Renal cortex interstitium (tissue), 11 donors: Measurements from ENCODE around the gene TLK1. TPM values are rescaled to one million over a fixed set of nuclear protein-coding genes. Genes with fewer than 3 reads are reported as not detected.
"Not testable (repeated sequence)": the region's sequence is repeated elsewhere in the genome, so short reads cannot be mapped to it uniquely, and the experiment has no call there.

Experiments
- DNase-seq, 11 donors: peaks; one replicate each; pipeline ENCODE4 v3.0.0-alpha.2; 2013; ENCODE audit warnings: low read depth in 9 of 11, low spot score in 4 of 11; ENCODE audit errors: extremely low read depth in 1 of 11
- polyA plus RNA-seq, 3 donors: library from polyadenylated mRNA; unstranded; fragments of 120-200 nt; gene quantifications; one replicate each; pipeline ENCODE4 v1.2.1, GENCODE V29; 2013; ENCODE audit not compliant: insufficient read length in 3 of 3

TLK1 gene
- polyA plus RNA-seq, 3 donors = 49.8 to 61.4 (median 51.3) TPM

DNA sequence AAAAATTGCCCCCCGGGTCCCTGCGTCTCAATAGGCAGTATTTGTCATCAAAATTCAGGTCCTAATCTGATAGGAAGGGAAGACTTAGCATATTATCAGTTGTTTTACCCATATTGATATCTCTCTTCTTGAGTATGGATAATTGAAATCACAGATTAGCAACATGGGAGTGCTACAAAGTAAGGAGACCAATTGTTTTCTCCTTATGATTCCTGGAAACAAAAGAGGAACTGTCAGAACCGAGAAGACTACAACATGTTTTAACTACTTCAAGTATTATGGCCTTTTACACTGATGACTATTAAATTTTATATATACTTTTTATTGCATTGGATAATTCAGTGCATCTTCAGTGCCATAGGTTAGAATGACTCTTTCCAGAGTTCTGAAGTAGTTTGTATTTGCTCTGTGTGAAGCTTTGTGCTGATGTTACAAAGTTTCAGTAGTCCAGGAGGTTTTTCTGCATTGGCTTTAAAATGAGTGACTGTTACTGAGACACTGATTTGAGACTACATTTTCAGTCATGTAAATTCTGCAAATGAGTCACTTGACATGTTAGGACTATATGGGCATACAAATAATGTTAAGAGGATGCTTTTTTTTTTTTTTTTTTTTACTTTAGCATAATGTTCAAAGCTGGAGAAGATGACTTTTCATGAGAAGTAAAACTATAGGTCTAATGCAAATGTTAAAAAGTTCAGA, 19.7 kb upstream of the TLK1 start:
- no peak for DNase-seq

DNA sequence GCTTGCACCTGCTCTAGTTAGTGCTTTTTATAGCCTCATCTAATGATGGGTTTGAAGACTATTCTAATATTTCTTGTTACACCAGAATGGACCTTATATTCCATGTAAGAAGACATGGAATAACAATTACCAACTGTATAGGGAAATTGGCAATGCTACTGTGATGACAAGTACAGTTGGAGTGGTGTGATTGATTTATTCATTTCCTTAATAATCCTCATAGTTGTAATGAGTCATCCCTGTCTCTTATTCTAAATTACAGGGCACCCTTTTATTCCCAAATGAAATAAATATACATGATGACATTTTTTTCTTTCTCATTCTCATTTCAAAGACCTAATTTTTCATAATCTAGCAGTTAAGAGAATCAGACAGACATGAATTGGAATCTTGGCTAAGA, 18.3 kb upstream of the TLK1 start:
- DNase-seq = no peak

DNA sequence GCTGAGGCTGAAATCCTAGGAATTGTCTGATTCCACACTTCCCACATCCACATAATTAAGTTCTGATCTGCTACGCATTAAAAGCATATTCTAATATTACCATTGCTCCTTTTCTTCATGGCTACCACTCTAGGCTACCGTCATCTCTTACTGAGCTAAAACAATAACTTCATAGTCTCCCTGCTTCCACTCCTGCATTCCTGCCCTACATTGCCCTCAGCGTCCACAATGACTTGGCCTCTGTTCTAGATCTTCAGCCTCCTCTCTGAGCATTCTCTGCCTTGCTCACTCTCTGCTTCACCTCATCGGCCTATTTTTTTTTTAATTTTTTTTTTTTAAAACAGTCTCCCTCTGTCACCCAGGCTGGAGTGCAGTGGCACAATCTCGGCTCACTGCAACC, 15.8 kb upstream of the TLK1 start:
- no peak for DNase-seq

- no peak for DNase-seq
These were observed 13.4 kb upstream of the TLK1 start for GRCh38 chr2:171174075-171174474.

GRCh38 chr2:171173087-171173486, 12.4 kb upstream of the TLK1 start:
- DNase-seq = no peak

- DNase-seq = no peak
These were observed 11.1 kb upstream of the TLK1 start for GRCh38 chr2:171171808-171172207.

GRCh38 chr2:171169839-171170238, 9.1 kb upstream of the TLK1 start:
- DNase-seq = no peak

GRCh38 chr2:171169333-171169732, 8.6 kb upstream of the TLK1 start:
- no peak for DNase-seq

DNA sequence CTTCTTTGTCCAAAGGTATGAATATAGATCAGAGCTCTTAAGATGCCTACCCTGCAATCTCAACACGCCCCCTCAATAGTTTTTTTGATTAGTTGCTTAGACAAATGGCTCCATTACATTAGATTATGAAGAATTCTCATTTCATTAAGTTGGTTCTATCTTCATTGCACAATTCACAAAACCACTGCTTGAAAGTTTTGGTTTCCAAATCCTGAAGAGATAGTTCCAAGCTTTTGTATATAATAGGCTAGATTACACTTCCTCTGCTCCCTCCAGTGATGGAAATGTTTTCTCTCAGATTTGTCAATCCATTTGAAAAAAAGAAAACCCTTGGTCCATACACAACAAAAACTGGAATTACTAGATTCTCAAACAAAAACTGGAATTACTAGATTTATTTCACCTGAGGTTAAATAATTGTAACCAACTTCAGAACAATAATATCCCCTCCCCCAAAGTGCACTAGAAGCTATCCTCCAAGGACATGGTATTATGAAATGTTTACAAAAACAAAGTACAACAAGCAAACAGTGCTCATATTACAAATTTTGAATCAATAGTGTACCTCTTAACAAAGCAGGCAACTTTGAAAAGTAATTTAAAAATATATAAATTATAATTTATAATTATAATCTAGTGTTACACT, 6.8 kb upstream of the TLK1 start:
- no peak for DNase-seq

DNA sequence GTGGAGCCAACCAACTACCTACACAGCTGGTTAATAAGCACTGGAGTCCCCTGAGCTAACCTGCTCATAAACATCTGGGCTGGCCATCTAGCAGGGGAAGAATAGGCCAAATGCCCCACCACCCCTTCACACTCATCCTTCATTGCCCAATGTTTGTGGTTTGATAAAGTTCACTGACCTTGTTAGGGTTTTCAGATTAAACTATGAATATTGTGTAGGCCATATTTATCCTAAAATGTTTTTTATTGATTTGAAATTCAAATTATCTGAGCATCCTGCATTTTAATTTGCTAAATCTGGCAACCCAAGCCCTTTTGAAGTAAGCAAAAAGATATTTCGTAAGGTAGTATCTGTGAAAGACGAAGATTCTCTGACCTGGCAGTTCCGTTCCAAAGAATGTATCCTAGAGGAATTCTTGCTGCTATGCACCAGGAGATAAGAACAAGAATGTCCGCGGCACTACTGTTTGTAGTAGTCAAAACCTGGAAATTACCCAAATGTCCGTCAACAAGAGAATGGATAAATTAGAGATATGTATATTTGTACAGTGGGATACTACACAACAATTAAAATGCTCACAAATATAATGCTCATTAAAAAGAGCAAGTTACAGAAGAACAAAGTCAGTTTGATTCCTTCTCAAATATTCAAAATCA, 5.8 kb upstream of the TLK1 start:
- DNase-seq = no peak

- no peak for DNase-seq
These were observed 5.3 kb upstream of the TLK1 start for GRCh38 chr2:171165967-171166327.

DNA sequence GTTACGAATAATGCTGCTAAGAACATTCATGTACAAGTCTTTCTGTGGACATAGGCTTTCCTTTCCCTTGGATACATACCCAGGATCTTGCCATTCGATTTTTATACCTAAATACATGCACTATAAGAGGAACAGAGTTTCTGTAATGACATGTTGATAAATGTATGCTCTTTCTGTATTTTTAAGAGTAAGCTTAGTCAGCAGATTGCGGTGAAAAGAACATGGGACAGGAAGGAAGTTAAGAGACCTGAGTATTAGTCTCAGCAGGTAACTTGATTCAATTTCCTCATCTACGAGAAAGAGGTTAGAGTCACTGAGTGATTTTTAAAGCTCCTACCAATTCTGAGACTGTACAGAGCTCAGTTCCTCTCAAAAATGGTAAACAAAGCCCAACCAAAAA, 2.6 kb upstream of the TLK1 start:
- DNase-seq = no peak

- DNase-seq = not testable (repeated sequence)
These were observed 2.0 kb upstream of the TLK1 start for GRCh38 chr2:171162522-171163197.

DNA sequence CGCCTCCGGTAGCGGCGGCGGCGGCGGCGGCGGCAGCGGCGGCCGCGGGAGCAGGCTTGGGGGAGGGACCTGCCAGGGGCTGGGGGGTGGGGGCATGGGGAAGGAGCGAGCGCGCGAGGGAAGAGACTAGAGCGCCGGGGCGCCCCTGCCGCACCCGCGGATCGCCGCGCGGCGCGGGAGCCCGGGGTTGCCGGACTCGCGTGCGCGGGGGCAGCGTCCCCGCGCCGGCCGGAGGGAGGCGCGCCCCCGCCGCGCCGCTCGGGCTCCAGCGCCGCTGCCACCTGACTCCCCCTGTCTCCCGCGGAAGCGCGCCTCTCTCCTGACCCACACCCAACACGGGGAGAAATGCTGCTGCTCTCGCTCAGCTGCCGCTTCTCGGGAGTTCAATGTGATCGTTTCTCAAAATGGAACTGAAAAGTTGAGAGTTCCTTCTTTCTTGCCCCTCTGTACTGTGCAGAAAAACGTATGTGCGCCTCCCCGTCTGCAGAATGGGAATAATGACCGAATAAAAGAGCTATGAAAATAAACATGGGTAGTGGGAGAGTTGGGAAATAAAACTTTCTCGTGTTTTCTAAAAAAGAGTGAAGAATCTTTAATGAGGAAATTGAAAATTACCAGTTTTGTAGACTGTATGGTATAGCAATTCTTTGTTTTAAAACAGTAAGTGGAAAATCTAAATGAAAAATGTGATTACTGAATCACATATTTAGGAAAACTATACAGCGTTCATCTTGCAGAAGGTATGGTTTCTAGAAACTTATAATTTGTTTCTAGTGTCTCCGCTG, 455 bp upstream of the TLK1 start:
- peak in 10 of 11 donors; percentile 48 to 71 (median 58) for DNase-seq

DNA sequence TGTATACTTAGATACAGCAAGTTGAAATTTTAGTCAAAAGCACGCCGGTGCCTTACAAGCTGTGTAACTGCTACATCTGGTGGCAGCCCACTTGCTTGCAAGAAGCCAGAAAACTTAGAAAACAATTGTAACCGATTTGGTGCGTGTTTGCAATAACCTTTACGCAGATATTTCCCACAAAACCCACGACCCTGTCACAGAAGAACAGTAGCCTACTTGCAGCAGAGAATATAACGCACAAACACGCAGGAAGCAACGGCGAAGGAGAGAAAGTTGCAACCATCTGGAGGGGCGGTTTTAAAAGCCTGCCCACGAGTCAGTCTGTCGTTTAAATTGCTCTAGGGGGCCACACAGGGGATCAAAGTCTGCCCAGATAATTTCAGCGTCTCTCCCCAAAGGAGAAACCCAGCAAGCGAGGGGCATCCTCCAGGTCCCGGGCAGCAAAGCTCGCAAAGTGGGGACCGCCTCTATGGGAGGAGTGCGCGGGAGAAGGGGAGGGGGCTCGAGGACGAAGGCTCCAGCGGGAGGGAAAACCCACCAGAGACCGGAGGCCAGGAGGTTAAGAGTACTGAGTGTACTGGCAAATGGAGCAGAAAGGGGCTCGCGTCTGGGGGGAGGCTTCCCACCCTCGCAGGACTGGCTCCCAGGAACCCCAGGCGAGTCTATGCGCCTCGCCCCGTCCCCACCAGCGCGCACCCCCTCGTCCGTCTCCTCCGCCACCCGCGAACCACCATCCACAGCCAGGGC, 1.1 kb downstream of the TLK1 start:
- peak; percentile 40 to 66 (median 50) for DNase-seq

GRCh38 chr2:171158790-171159371, 1.8 kb downstream of the TLK1 start:
- peak in 2 of 11 donors; percentile 4 to 6 for DNase-seq

GRCh38 chr2:171158036-171158789, 2.5 kb downstream of the TLK1 start:
- DNase-seq = no peak
